ENCODE data around the gene ADAMTSL5.
A peak's percentile ranks its signal among the peaks of the same experiment; 100 is the strongest.
"Not testable (repeated sequence)": the region's sequence is repeated elsewhere in the genome, so short reads cannot be mapped to it uniquely, and the experiment has no call there.

The ADAMTSL5 gene

GRCh38 chr19:1529430-1529816 is 16.6 kb upstream of the ADAMTSL5 start:
- no peak for DNase-seq (ENCODE audit: low read depth)

GRCh38 chr19:1528596-1529429 is 16.0 kb upstream of the ADAMTSL5 start:
- DNase-seq (ENCODE audit: low read depth): no peak

- no peak for DNase-seq (ENCODE audit: low read depth)
Observed at GRCh38 chr19:1527650-1528309, 15.0 kb upstream of the ADAMTSL5 start.

- no peak for DNase-seq (ENCODE audit: low read depth)
Observed at GRCh38 chr19:1526979-1527649, 14.3 kb upstream of the ADAMTSL5 start.

GRCh38 chr19:1526066-1526778 is 13.4 kb upstream of the ADAMTSL5 start:
- no peak for DNase-seq (ENCODE audit: low read depth)

GRCh38 chr19:1525343-1525742 is 12.5 kb upstream of the ADAMTSL5 start:
- DNase-seq (ENCODE audit: low read depth): no peak

- DNase-seq (ENCODE audit: low read depth): no peak
Observed at GRCh38 chr19:1524972-1525325, 12.1 kb upstream of the ADAMTSL5 start.

GRCh38 chr19:1524287-1524971 is 11.6 kb upstream of the ADAMTSL5 start:
- no peak for DNase-seq (ENCODE audit: low read depth)

GRCh38 chr19:1523412-1524286 is 10.8 kb upstream of the ADAMTSL5 start, which contains the start of gene PLK5:
Gene PLK5 (plus strand): TSS chr19:1524077. CDS start chr19:1526997, 2,920 bp downstream.
- DNase-seq (ENCODE audit: low read depth): no peak

- no peak for DNase-seq (ENCODE audit: low read depth)
Observed at GRCh38 chr19:1522838-1523237, 10.0 kb upstream of the ADAMTSL5 start.

- no peak for DNase-seq (ENCODE audit: low read depth)
Observed at GRCh38 chr19:1522061-1522460, 9.2 kb upstream of the ADAMTSL5 start.

- no peak for DNase-seq (ENCODE audit: low read depth)
Observed at GRCh38 chr19:1521636-1522035, 8.8 kb upstream of the ADAMTSL5 start.

GRCh38 chr19:1520203-1520780 is 7.5 kb upstream of the ADAMTSL5 start:
- no peak for DNase-seq (ENCODE audit: low read depth)

GRCh38 chr19:1519802-1520201 is 7.0 kb upstream of the ADAMTSL5 start:
- DNase-seq (ENCODE audit: low read depth): not testable (repeated sequence)

GRCh38 chr19:1518471-1518870 is 5.7 kb upstream of the ADAMTSL5 start:
- no peak for DNase-seq (ENCODE audit: low read depth)

GRCh38 chr19:1516395-1516753 is 3.6 kb upstream of the ADAMTSL5 start:
- no peak for DNase-seq (ENCODE audit: low read depth)

- DNase-seq (ENCODE audit: low read depth): no peak
Observed at GRCh38 chr19:1514986-1515721, 2.3 kb upstream of the ADAMTSL5 start.

- no peak for DNase-seq (ENCODE audit: low read depth)
Observed at GRCh38 chr19:1514295-1514661, 1.5 kb upstream of the ADAMTSL5 start.

- DNase-seq (ENCODE audit: low read depth): peak; percentile 4
Observed at GRCh38 chr19:1513499-1514294, 878 bp upstream of the ADAMTSL5 start.
